OCI-LY7 (cell line): Measurements from ENCODE around the gene METTL1. TPM values are rescaled to one million over a fixed set of nuclear protein-coding genes. Genes with fewer than 3 reads are reported as not detected.

ENCODE experiments used
- BruUV-seq: library from RNA; stranded (reverse); fragments of 400-500 nt; replicated peaks from 2 replicates; lab custom pipeline; 2021; lab: Mats Ljungman, UMichigan
- CTCF ChIA-PET: fragments of 300-600 bp; sonication (Branson Sonifier 250); formaldehyde crosslinking; loops from one replicate; lab custom pipeline; 2022; ENCODE audit warnings: antibody characterized with exemption; ENCODE audit not compliant: unreplicated experiment; lab: Charles Lee
- POLR2A ChIA-PET: fragments of 300-600 bp; sonication (Branson Sonifier 250); formaldehyde crosslinking; loops from one replicate; lab custom pipeline; 2022; ENCODE audit warnings: antibody characterized with exemption; lab: Charles Lee
- DNase-seq: peaks from one replicate; pipeline ENCODE4 v3.0.0-alpha.2; 2015; ENCODE audit warnings: low spot score
- H2AFZ ChIP-seq: fragments of 200-600 bp; sonication (generic), shearing (Covaris generic); 2 replicates; pipeline ENCODE4 v1.6.1; 2014; ENCODE audit warnings: mild to moderate bottlenecking, antibody characterized with exemption, low read length, moderate library complexity
- H3K27ac ChIP-seq: fragments of 200-600 bp; sonication (generic); 2 replicates; pipeline ENCODE4 v1.5.1; 2014; ENCODE audit warnings: mixed run types, low read depth, mild to moderate bottlenecking, moderate library complexity, low read length, inconsistent platforms; ENCODE audit not compliant: poor library complexity, severe bottlenecking
- H3K36me3 ChIP-seq: fragments of 200-600 bp; sonication (generic); 2 replicates; pipeline ENCODE4 v1.6.1; 2014; ENCODE audit warnings: mild to moderate bottlenecking, antibody characterized with exemption, low read length, moderate library complexity, mixed read lengths; ENCODE audit not compliant: insufficient read depth
- H3K4me1 ChIP-seq: fragments of 200-600 bp; sonication (generic); 2 replicates; pipeline ENCODE4 v1.5.1; 2014; ENCODE audit warnings: mild to moderate bottlenecking, low read length; ENCODE audit not compliant: insufficient read depth, poor library complexity, severe bottlenecking
- H3K4me2 ChIP-seq: fragments of 200-600 bp; sonication (generic); 2 replicates; pipeline ENCODE4 v1.6.1; 2014; ENCODE audit warnings: mild to moderate bottlenecking, low read length
- H3K4me3 ChIP-seq: fragments of 200-600 bp; sonication (generic); 2 replicates; pipeline ENCODE4 v1.5.1; 2014; ENCODE audit warnings: mild to moderate bottlenecking, low read depth, low read length; ENCODE audit not compliant: poor library complexity, severe bottlenecking
- H3K79me2 ChIP-seq: fragments of 200-600 bp; sonication (generic); 2 replicates; pipeline ENCODE4 v1.6.1; 2016; ENCODE audit warnings: low read depth, mild to moderate bottlenecking, low read length, moderate library complexity, mixed read lengths; ENCODE audit not compliant: insufficient read depth
- H3K9me2 ChIP-seq: fragments of 200-600 bp; sonication (generic); 2 replicates; pipeline ENCODE4 v1.6.1; 2016; ENCODE audit warnings: mild to moderate bottlenecking, low read length, mixed read lengths; ENCODE audit not compliant: insufficient read depth
- H3K9me3 ChIP-seq: fragments of 200-600 bp; sonication (generic); 2 replicates; pipeline ENCODE4 v1.6.1; 2014; ENCODE audit warnings: mild to moderate bottlenecking, mixed run types, low read length, mixed read lengths
- H4K20me1 ChIP-seq: fragments of 200-600 bp; sonication (generic); 2 replicates; pipeline ENCODE4 v1.6.1; 2014; ENCODE audit warnings: mild to moderate bottlenecking, antibody characterized with exemption, low read length, moderate library complexity, mixed read lengths; ENCODE audit not compliant: insufficient read depth
- EZH2phosphoT487 ChIP-seq: fragments of 200-600 bp; sonication (generic); IDR thresholded peaks from 2 replicates; pipeline ENCODE4 v1.6.1; 2018; ENCODE audit warnings: low read depth, borderline replicate concordance, mild to moderate bottlenecking, mixed run types, antibody characterized with exemption, low read length, moderate library complexity, mixed read lengths
- intact Hi-C: fragments of 100-400 bp; cut with micrococcal nuclease; formaldehyde crosslinking; loops from one replicate; pipeline ENCODE4 v1.10.0; 2022; ENCODE audit not compliant: unreplicated experiment
- total RNA-seq, 2 experiments: library from RNA; depleted of rRNA in 1 of 2; stranded (reverse); fragments of >200 nt in 1 of 2; shearing (Covaris generic) in 1 of 2; gene quantifications; 2 replicates each; pipeline ENCODE4 v1.2.3, GENCODE V29; 2014 to 2022
- TF ChIP-seq, protein P1 (sequence below): fragments of 200-600 bp; sonication (generic); conservative IDR thresholded peaks from 2 replicates; pipeline ENCODE4 v1.5.1; 2014; ENCODE audit warnings: mild to moderate bottlenecking, antibody characterized with exemption, low read length, moderate library complexity, mixed read lengths

METTL1 gene
- total RNA-seq, 2 experiments from 2014 or later: 22.2 to 23.6 TPM

DNA sequence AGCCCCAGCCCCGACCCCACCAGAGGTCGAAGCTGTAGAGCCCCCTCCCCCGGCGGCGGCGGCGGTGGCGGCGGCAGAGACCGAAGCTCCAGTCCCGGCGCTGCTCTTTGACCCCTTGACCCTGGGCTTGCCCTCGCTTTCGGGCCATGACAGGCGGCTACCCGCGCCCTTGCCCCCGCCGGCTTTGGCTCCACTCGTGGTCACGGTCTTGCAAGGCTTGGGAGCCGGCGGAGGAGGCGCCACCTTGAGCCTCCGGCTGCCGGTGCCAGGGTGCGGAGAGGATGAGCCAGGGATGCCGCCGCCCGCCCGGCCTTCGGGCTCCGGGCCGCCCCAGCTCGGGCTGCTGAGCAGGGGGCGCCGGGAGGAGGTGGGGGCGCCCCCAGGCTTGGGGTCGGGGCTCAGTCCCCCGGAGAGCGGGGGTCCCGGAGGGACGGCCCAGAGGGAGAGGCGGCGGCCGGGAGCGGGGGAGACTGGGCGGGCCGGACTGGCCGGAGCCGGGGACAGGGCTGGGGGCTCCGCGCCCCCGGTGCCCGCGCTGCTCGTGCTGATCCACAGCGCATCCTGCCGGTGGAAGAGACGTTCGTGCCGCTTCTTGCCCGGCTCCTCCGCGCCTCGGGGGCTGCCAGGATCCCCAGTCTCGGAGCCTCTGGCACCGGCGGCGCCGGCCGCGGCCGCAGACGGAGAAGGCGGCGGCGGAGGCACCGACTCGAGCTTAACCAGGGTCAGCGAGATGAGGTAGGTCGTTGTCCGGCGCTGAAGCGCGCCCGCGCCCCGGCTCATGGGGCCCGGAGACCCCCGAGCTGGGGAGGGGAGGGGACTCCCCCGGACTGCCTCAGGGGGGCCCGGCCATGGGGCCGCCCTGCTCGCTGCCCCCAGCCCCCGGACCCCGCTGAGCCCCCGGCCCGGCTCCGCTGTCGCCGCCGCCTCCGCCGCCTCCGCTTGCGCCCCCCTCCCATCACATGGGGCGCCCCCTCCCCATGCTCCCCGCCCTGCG is 34.1 kb downstream of the METTL1 start:
- intact Hi-C loops: no loop called here
- Histone ChIP-seq H3K79me2 (peaks cover 14% of the 10 kb centered on the region; the same call in 1 of the 2 replicates), H2AFZ (no peak overlapping the region), H3K4me1 (peaks cover 26% of the 10 kb centered on the region), H4K20me1 (no peaks in the 10 kb centered on the region), H3K4me2 (no peak overlapping the region), H3K9me3 (no peaks in the 10 kb centered on the region), H3K36me3 (peaks cover 20% of the 10 kb centered on the region), H3K4me3 (no peak overlapping the region), H3K9me2 (no peaks in the 10 kb centered on the region), H3K27ac (no peak overlapping the region)
- TF ChIP-seq, protein P1, sequence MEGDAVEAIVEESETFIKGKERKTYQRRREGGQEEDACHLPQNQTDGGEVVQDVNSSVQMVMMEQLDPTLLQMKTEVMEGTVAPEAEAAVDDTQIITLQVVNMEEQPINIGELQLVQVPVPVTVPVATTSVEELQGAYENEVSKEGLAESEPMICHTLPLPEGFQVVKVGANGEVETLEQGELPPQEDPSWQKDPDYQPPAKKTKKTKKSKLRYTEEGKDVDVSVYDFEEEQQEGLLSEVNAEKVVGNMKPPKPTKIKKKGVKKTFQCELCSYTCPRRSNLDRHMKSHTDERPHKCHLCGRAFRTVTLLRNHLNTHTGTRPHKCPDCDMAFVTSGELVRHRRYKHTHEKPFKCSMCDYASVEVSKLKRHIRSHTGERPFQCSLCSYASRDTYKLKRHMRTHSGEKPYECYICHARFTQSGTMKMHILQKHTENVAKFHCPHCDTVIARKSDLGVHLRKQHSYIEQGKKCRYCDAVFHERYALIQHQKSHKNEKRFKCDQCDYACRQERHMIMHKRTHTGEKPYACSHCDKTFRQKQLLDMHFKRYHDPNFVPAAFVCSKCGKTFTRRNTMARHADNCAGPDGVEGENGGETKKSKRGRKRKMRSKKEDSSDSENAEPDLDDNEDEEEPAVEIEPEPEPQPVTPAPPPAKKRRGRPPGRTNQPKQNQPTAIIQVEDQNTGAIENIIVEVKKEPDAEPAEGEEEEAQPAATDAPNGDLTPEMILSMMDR: no peak
- CTCF ChIA-PET: no interaction called here
- no TSS peak for BruUV-seq
- DNase-seq: no peak
- POLR2A ChIA-PET: interaction anchor here (0.6 kb wide), 2 partner anchors 9 to 94 kb away, joined by 6 to 7 read pairs; no protein-coding TSS in a partner anchor

DNA sequence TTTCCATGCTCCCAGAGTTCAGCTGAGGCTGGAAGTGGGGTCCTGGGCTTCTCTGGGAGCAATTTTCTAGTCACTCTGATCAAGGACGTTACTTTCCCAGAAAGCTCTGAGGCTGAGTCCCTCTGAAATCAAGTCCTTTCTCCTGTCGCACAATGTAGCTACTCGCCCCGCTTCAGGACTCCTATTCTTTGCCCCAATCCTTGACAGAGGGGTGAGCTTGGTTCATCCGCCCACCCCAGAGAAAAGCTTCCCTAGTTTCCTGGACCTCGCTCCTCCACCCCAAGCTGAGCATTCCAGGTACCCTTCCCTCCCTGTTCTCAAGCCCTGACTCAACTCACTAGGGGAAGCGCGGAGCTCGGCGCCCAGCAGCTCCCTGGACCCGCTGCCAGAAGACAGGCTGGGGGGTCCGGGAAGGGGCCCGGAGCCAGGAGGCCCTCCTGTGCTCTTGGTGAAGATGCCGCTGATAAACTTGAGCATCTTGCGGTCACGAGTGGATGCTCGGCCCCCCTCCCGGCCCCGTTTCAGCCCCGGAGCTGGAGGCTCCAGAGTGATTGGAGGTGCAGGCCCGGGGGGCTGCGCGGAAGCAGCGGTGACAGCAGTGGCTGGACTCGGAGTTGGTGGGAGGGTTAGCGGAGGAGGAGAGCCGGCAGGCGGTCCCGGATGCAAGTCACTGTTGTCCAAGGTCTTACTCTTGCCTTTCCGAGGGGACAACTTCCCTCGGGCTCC is 35.0 kb downstream of the METTL1 start:
- BruUV-seq: no TSS peak
- H3K9me2 ChIP-seq: no peaks in the 10 kb centered on the region
- no peaks in the 10 kb centered on the region for H4K20me1 ChIP-seq
- no peak for DNase-seq
- no peak overlapping the region for H3K27ac ChIP-seq
- no peak overlapping the region for H3K4me2 ChIP-seq
- H3K36me3 ChIP-seq: peaks cover 28% of the 10 kb centered on the region
- H3K79me2 ChIP-seq: peaks cover 14% of the 10 kb centered on the region; the same call in 1 of the 2 replicates
- H3K4me1 ChIP-seq: peaks cover 19% of the 10 kb centered on the region
- ChIA-PET POLR2A (no interaction called here), CTCF (no interaction called here)
- H3K9me3 ChIP-seq: no peaks in the 10 kb centered on the region
- TF ChIP-seq EZH2phosphoT487: no peak
- TF ChIP-seq, protein P1: no peak
- intact Hi-C loops: no loop called here
- H2AFZ ChIP-seq: no peak overlapping the region
- H3K4me3 ChIP-seq: no peak overlapping the region
